AG04450 (cell line): ENCODE data around the gene PDZRN3. TPM values are rescaled to one million over a fixed set of nuclear protein-coding genes. Genes with fewer than 3 reads are reported as not detected.
A peak's percentile ranks its signal among the peaks of the same experiment; 100 is the strongest.

Source experiments
- CTCF ChIA-PET: fragments of 300-600, 350-600 bp; formaldehyde crosslinking; extraction: SDS; loops from one replicate; lab custom pipeline; 2022; ENCODE audit warnings: antibody characterized with exemption, inconsistent platforms; lab: Charles Lee
- POLR2A ChIA-PET: fragments of 350-600 bp; formaldehyde crosslinking; extraction: SDS; loops from one replicate; lab custom pipeline; 2021; ENCODE audit warnings: antibody characterized with exemption, inconsistent platforms; lab: Yijun Ruan, JAX
- DNase-seq: peaks from one replicate; pipeline ENCODE4 v3.0.0-alpha.2; 2011; ENCODE audit warnings: low read depth, low spot score
- H3K27ac ChIP-seq: one replicate; pipeline ENCODE4 v1.5.1; 2012; ENCODE audit warnings: low read depth, low read length, control low read depth
- H3K27me3 ChIP-seq: one replicate; pipeline ENCODE4 v1.6.0; 2012; ENCODE audit warnings: low read length; ENCODE audit not compliant: control insufficient read depth, insufficient read depth
- H3K4me3 ChIP-seq: 2 replicates; pipeline ENCODE4 v1.5.1; 2011; ENCODE audit warnings: mild to moderate bottlenecking, low read depth, low read length, control low read depth
- H3K9me3 ChIP-seq: 2 replicates; pipeline ENCODE4 v1.5.1; 2012; ENCODE audit warnings: low read length; ENCODE audit not compliant: control insufficient read depth, insufficient read depth
- CTCF ChIP-seq: IDR thresholded peaks from 2 replicates; pipeline ENCODE4 v1.5.1; 2011; ENCODE audit warnings: low read depth, low read length, control low read depth, inconsistent platforms
- polyA plus RNA-seq: library from polyadenylated mRNA; depleted of rRNA; stranded (reverse); fragments of >200 nt; gene quantifications from 2 replicates; pipeline ENCODE4 v1.2.3, GENCODE V29; 2011

PDZRN3 gene
- polyA plus RNA-seq, 1 experiment: 14.7 TPM

- H3K27ac ChIP-seq: no peak overlapping the region
- H3K9me3 ChIP-seq: no peaks in the 10 kb centered on the region
- H3K4me3 ChIP-seq: no peak overlapping the region
- TF ChIP-seq CTCF: no peak
- H3K27me3 ChIP-seq: no peaks in the 10 kb centered on the region
- DNase-seq: no peak
- POLR2A ChIA-PET: interaction anchor here (0.6 to 1.2 kb wide), 3 partner anchors 12 to 180 kb away, joined by 3 to 6 read pairs (median 3); no protein-coding TSS in a partner anchor
- CTCF ChIA-PET: interaction anchor here (1.0 to 1.3 kb wide), 2 partner anchors 51 to 53 kb away, joined by 4 to 5 read pairs; no protein-coding TSS in a partner anchor
Measured at GRCh38 chr3:73559749-73560148, 65.0 kb downstream of the PDZRN3 start.

DNA sequence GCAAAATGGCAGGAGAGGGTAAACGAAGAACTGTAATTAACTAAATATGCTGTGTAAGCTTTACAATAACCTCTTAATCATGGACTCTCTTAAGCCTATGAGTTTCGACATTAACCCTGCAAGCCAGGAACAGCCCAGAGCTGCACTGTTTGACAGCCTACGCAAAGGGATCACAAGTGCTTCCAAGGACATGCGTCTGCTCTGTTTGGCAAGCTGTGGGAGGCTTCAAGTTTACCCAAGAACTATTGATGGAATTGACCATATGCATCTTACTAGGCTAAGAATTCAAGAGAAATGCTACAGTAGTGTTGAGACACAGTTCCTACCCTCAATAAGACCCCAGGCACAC is 66.0 kb downstream of the PDZRN3 start:
- no peaks in the 10 kb centered on the region for H3K9me3 ChIP-seq
- DNase-seq: no peak
- TF ChIP-seq CTCF: no peak
- H3K4me3 ChIP-seq: no peak overlapping the region
- POLR2A ChIA-PET: interaction anchor here (3.5 kb wide), 1 partner anchor 11 kb away, joined by 19 read pairs; no protein-coding TSS in a partner anchor
- CTCF ChIA-PET: no interaction called here
- H3K27ac ChIP-seq: peak overlapping the region; percentile 62
- H3K27me3 ChIP-seq: no peaks in the 10 kb centered on the region

GRCh38 chr3:73557986-73558726 is 66.6 kb downstream of the PDZRN3 start:
- Histone ChIP-seq H3K9me3 (no peaks in the 10 kb centered on the region), H3K27ac (peak overlapping the region; percentile 62), H3K4me3 (no peak overlapping the region), H3K27me3 (no peaks in the 10 kb centered on the region)
- CTCF ChIA-PET: interaction anchor here (0.9 kb wide), 1 partner anchor 50 kb away, joined by 4 read pairs; no protein-coding TSS in a partner anchor
- DNase-seq: no peak
- TF ChIP-seq CTCF: no peak
- POLR2A ChIA-PET: interaction anchor here (3.5 kb wide), 1 partner anchor 11 kb away, joined by 19 read pairs; no protein-coding TSS in a partner anchor

GRCh38 chr3:73556520-73557372 is 68.0 kb downstream of the PDZRN3 start:
- ChIA-PET CTCF (interaction anchor here (0.7 to 1.4 kb wide), 3 partner anchors 9 to 49 kb away, joined by 3 to 6 read pairs (median 4); no protein-coding TSS in a partner anchor), POLR2A (interaction anchor here (3.5 kb wide), 1 partner anchor 9 kb away, joined by 19 read pairs; no protein-coding TSS in a partner anchor)
- no peak overlapping the region for H3K27ac ChIP-seq
- no peak for DNase-seq
- no peaks in the 10 kb centered on the region for H3K27me3 ChIP-seq
- no peaks in the 10 kb centered on the region for H3K9me3 ChIP-seq
- no peak overlapping the region for H3K4me3 ChIP-seq
- no peak for TF ChIP-seq CTCF
